ENCODE data around the gene G3BP2. TPM values are rescaled to one million over a fixed set of nuclear protein-coding genes. Genes with fewer than 3 reads are reported as not detected.

Gene G3BP2
- total and polyA plus RNA-seq, 2 of the 8 experiments (the other 6 are each of a cell fraction or from before 2014, with no cell fraction given): 83.7 to 378 TPM

- TF ChIP-seq GTF2F1 (IDR thresholded peaks at IDR 0.05; ENCODE audit: borderline replicate concordance, low read depth, low read length) (no peak), TEAD4 (IDR thresholded peaks at IDR 0.05; ENCODE audit: low read depth, low read length) (no peak), HDAC2 (IDR thresholded peaks at IDR 0.05; ENCODE audit: borderline replicate concordance in 1 of 2, low read depth in 2 of 2, low read length in 2 of 2) (no peak), KDM1A (IDR thresholded peaks at IDR 0.05; ENCODE audit: borderline replicate concordance, low read length) (no peak), GABPA (IDR thresholded peaks at IDR 0.05; ENCODE audit: borderline replicate concordance, insufficient read depth, low read length) (no peak), NRF1 (IDR thresholded peaks at IDR 0.05; ENCODE audit: low read depth, low read length) (no peak), TAF1 (IDR thresholded peaks at IDR 0.05; ENCODE audit: low read depth, low read length) (no peak), TBP (IDR thresholded peaks at IDR 0.05; ENCODE audit: low read depth, low read length) (no peak)
These were observed 6.8 kb upstream of the G3BP2 start (continued) for GRCh38 chr4:75679876-75680575.
